Right renal cortex interstitium (tissue), 3 donors: Measurements from ENCODE around the gene SLC5A2. TPM values are rescaled to one million over a fixed set of nuclear protein-coding genes. Genes with fewer than 3 reads are reported as not detected.
"Not testable (repeated sequence)": the region's sequence is repeated elsewhere in the genome, so short reads cannot be mapped to it uniquely, and the experiment has no call there.

Experiments
- DNase-seq, 3 donors: peaks; one replicate each; pipeline ENCODE4 v3.0.0-alpha.2; 2013; ENCODE audit warnings: low read depth in 3 of 3, low spot score in 2 of 3
- polyA plus RNA-seq, 3 donors: library from polyadenylated mRNA; unstranded; fragments of 120-200 nt; gene quantifications; one replicate each; pipeline ENCODE4 v1.2.1, GENCODE V29; 2013; ENCODE audit not compliant: insufficient read length in 3 of 3

SLC5A2 gene
- polyA plus RNA-seq, 3 donors = 41.1 to 46.7 (median 42.4) TPM

GRCh38 chr16:31474773-31475738, 7.9 kb upstream of the SLC5A2 start:
- no peak for DNase-seq

GRCh38 chr16:31475946-31476302, 7.0 kb upstream of the SLC5A2 start:
- DNase-seq = no peak

GRCh38 chr16:31476303-31477219, 6.4 kb upstream of the SLC5A2 start:
- DNase-seq = no peak

- no peak for DNase-seq
Measured at GRCh38 chr16:31477220-31478216, 5.4 kb upstream of the SLC5A2 start.

GRCh38 chr16:31478956-31479355, 4.0 kb upstream of the SLC5A2 start:
- DNase-seq = no peak

- DNase-seq = no peak
Measured at GRCh38 chr16:31479751-31480150, 3.2 kb upstream of the SLC5A2 start.

GRCh38 chr16:31480851-31481536, 1.9 kb upstream of the SLC5A2 start:
- no peak for DNase-seq

- not testable (repeated sequence) for DNase-seq
Measured at GRCh38 chr16:31484048-31484447, 1.1 kb downstream of the SLC5A2 start.

- DNase-seq = no peak
Measured at GRCh38 chr16:31484491-31485171, 1.7 kb downstream of the SLC5A2 start.

GRCh38 chr16:31485571-31485970, 2.6 kb downstream of the SLC5A2 start:
- DNase-seq = no peak

GRCh38 chr16:31486045-31486444, 3.1 kb downstream of the SLC5A2 start:
- DNase-seq = no peak

- DNase-seq = no peak
Measured at GRCh38 chr16:31487071-31487719, 4.3 kb downstream of the SLC5A2 start.

GRCh38 chr16:31487720-31488467, 5.0 kb downstream of the SLC5A2 start:
- no peak for DNase-seq

- no peak for DNase-seq
Measured at GRCh38 chr16:31488468-31489297, 5.8 kb downstream of the SLC5A2 start.

- DNase-seq = no peak
Measured at GRCh38 chr16:31489298-31489564, 6.3 kb downstream of the SLC5A2 start.

GRCh38 chr16:31489616-31490584, 7.0 kb downstream of the SLC5A2 start:
- DNase-seq = no peak
